CD4-positive, alpha-beta T cell treated with Interleukin-15 for 4 hours (primary cell): ENCODE results near the gene TANGO2.

Experiments
- DNase-seq: peaks from one replicate; pipeline ENCODE4 v3.0.0-alpha.2; 2020; ENCODE audit warnings: low spot score

The TANGO2 gene

GRCh38 chr22:20026996-20027601 lies 6.2 kb downstream of the TANGO2 start:
- no peak for DNase-seq

GRCh38 chr22:20027966-20028854 lies 7.3 kb downstream of the TANGO2 start:
- DNase-seq: peak; percentile 4

GRCh38 chr22:20028855-20029549 lies 8.1 kb downstream of the TANGO2 start:
- no peak for DNase-seq

- no peak for DNase-seq
Observed at GRCh38 chr22:20029550-20030225, 8.8 kb downstream of the TANGO2 start.

- DNase-seq: peak; percentile 42
Observed at GRCh38 chr22:20031732-20032406, 11.0 kb downstream of the TANGO2 start.

- no peak for DNase-seq
Observed at GRCh38 chr22:20032407-20032991, 11.6 kb downstream of the TANGO2 start.

GRCh38 chr22:20033045-20033706 lies 12.3 kb downstream of the TANGO2 start:
- no peak for DNase-seq

- DNase-seq: no peak
Observed at GRCh38 chr22:20034143-20034542, 13.2 kb downstream of the TANGO2 start.

- no peak for DNase-seq
Observed at GRCh38 chr22:20035375-20036083, 14.6 kb downstream of the TANGO2 start.

- no peak for DNase-seq
Observed at GRCh38 chr22:20036084-20036482, 15.2 kb downstream of the TANGO2 start.

GRCh38 chr22:20036535-20037392 lies 15.9 kb downstream of the TANGO2 start:
- DNase-seq: no peak

- no peak for DNase-seq
Observed at GRCh38 chr22:20037419-20037818, 16.5 kb downstream of the TANGO2 start.

- no peak for DNase-seq
Observed at GRCh38 chr22:20038574-20038973, 17.7 kb downstream of the TANGO2 start.

GRCh38 chr22:20039683-20040325 lies 18.9 kb downstream of the TANGO2 start:
- no peak for DNase-seq

- no peak for DNase-seq
Observed at GRCh38 chr22:20040327-20041200, 19.7 kb downstream of the TANGO2 start.

GRCh38 chr22:20043057-20043996 lies 22.4 kb downstream of the TANGO2 start:
- no peak for DNase-seq

GRCh38 chr22:20043997-20044342 lies 23.1 kb downstream of the TANGO2 start:
- no peak for DNase-seq
